ENCODE results near the gene ANTKMT.

DNA sequence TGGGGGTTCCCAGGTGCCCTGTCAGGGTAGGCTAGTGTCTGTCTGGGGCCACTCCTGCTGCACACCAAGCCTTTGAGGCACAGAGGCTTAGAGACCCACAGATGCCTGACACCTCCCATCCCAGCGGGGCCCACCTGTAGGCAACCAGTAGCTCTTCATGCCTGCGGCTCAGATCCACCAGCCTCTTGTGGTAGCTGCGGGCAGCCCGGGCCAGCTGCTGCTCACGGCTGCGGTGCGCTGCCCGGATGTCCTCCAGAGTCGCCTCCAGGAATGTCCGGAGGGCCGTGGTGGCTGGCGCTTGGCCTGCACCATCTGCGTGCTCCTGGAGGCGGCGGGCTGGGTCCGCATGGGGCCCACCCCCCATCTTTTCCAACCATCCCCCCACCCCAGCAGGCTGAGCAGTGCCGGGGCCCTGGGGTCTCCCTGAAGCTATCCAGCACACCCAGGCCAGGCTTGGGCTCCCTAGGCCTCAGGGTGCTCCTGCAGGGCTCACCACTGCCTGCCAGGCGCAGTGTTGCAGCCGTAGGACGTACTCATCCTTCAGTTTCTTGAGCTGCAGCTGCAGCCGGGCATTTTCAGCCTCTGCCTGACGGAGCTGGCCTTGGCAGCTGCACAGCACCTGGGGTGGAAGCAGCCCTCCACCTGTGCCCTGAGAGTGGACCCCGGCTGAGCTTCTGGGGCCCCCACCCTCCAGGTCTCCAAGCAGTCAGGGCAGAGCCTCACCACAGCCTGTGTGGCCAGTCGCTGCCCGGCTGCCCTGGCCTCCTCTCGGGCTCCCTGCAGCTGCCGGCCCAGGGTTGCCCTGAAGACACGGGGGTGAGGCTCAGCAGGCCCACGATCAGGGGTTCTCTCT is 3.5 kb downstream of the ANTKMT start:
- TF ChIP-seq, protein P1, sequence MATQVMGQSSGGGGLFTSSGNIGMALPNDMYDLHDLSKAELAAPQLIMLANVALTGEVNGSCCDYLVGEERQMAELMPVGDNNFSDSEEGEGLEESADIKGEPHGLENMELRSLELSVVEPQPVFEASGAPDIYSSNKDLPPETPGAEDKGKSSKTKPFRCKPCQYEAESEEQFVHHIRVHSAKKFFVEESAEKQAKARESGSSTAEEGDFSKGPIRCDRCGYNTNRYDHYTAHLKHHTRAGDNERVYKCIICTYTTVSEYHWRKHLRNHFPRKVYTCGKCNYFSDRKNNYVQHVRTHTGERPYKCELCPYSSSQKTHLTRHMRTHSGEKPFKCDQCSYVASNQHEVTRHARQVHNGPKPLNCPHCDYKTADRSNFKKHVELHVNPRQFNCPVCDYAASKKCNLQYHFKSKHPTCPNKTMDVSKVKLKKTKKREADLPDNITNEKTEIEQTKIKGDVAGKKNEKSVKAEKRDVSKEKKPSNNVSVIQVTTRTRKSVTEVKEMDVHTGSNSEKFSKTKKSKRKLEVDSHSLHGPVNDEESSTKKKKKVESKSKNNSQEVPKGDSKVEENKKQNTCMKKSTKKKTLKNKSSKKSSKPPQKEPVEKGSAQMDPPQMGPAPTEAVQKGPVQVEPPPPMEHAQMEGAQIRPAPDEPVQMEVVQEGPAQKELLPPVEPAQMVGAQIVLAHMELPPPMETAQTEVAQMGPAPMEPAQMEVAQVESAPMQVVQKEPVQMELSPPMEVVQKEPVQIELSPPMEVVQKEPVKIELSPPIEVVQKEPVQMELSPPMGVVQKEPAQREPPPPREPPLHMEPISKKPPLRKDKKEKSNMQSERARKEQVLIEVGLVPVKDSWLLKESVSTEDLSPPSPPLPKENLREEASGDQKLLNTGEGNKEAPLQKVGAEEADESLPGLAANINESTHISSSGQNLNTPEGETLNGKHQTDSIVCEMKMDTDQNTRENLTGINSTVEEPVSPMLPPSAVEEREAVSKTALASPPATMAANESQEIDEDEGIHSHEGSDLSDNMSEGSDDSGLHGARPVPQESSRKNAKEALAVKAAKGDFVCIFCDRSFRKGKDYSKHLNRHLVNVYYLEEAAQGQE (IDR thresholded peaks at IDR 0.05; ENCODE audit: low read depth) = no peak
- TF ChIP-seq ZBTB7A (IDR thresholded peaks at IDR 0.05; ENCODE audit: low read depth) = no peak
- TF ChIP-seq YY1 (IDR thresholded peaks at IDR 0.05; ENCODE audit: low read depth) = no peak
- TF ChIP-seq CEBPB (IDR thresholded peaks at IDR 0.05) = no peak
- no peak for TF ChIP-seq NFIC (IDR thresholded peaks at IDR 0.05)
- TF ChIP-seq EP300 (IDR thresholded peaks at IDR 0.05; ENCODE audit: borderline replicate concordance) = no peak
- no peak for TF ChIP-seq TEAD4 (IDR thresholded peaks at IDR 0.05)
- no peak for TF ChIP-seq TCF12 (IDR thresholded peaks at IDR 0.05; ENCODE audit: low read depth)
- no peak for TF ChIP-seq RAD21 (IDR thresholded peaks at IDR 0.05; ENCODE audit: low read depth)
- TF ChIP-seq EGR1 (IDR thresholded peaks at IDR 0.05) = no peak
- TF ChIP-seq, protein P2, sequence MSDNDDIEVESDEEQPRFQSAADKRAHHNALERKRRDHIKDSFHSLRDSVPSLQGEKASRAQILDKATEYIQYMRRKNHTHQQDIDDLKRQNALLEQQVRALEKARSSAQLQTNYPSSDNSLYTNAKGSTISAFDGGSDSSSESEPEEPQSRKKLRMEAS (IDR thresholded peaks at IDR 0.05) = no peak
- TF ChIP-seq FOXM1 (IDR thresholded peaks at IDR 0.05; ENCODE audit: borderline replicate concordance, low read depth) = no peak
- TF ChIP-seq TAF1 (IDR thresholded peaks at IDR 0.05; ENCODE audit: low read depth) = no peak
